ENCODE results near the gene PCDHA13. TPM values are rescaled to one million over a fixed set of nuclear protein-coding genes. Genes with fewer than 3 reads are reported as not detected.
"Not testable (repeated sequence)": the region's sequence is repeated elsewhere in the genome, so short reads cannot be mapped to it uniquely, and the experiment has no call there.

Gene PCDHA13
- polyA plus RNA-seq = not detected

- Histone ChIP-seq H3K9me3 (ENCODE audit: control insufficient read depth in 2 of 2, insufficient read depth in 1 of 2, low read depth in 1 of 2, low read length in 1 of 2) (peaks cover 25% of the 10 kb centered on the region in 2 donors), H3K4me1 (ENCODE audit: control insufficient read depth in 2 of 2, insufficient read depth in 2 of 2, low read length in 1 of 2) (no peaks in the 10 kb centered on the region), H3K27me3 (ENCODE audit: control insufficient read depth in 1 of 2, insufficient read depth in 2 of 2, low read length in 2 of 2) (peaks cover 0 to 6% of the 10 kb centered on the region in 2 donors), H3K4me3 (ENCODE audit: low read depth in 1 of 2, low read length in 2 of 2) (no peak within 1 kb of the TSS), H3K27ac (ENCODE audit: low read depth in 2 of 2, low read length in 1 of 2) (no peak within 1 kb of the TSS), H3K36me3 (ENCODE audit: control insufficient read depth in 2 of 2, insufficient read depth in 2 of 2, low read length in 1 of 2) (no peaks in the 10 kb centered on the region)
- WGBS, 2 donors = 24 to 26% methylated on average over 30 to 35 of the region's 35 CpGs
These were observed at the start of gene PCDHA13 for GRCh38 chr5:140881889-140882590. PCDHA13 (plus strand) TSS chr5:140882124; CDS start chr5:140882269, 145 bp downstream.

GRCh38 chr5:140833993-140834392, 47.9 kb upstream of the PCDHA13 start, which contains the start of gene PCDHA7:
PCDHA7 (plus strand) TSS chr5:140834269; CDS start chr5:140834384, 115 bp downstream.
- Histone ChIP-seq H3K27ac (ENCODE audit: low read depth in 2 of 2, low read length in 1 of 2) (no peak within 1 kb of the TSS), H3K36me3 (ENCODE audit: control insufficient read depth in 2 of 2, insufficient read depth in 2 of 2, low read length in 1 of 2) (no peaks in the 10 kb centered on the region), H3K4me3 (ENCODE audit: low read depth in 1 of 2, low read length in 2 of 2) (no peak within 1 kb of the TSS), H3K9me3 (ENCODE audit: control insufficient read depth in 2 of 2, insufficient read depth in 1 of 2, low read depth in 1 of 2, low read length in 1 of 2) (peaks cover 21 to 27% of the 10 kb centered on the region in 2 donors), H3K27me3 (ENCODE audit: control insufficient read depth in 1 of 2, insufficient read depth in 2 of 2, low read length in 2 of 2) (no peaks in the 10 kb centered on the region), H3K4me1 (ENCODE audit: control insufficient read depth in 2 of 2, insufficient read depth in 2 of 2, low read length in 1 of 2) (no peaks in the 10 kb centered on the region)
- 11 to 13% methylated on average over 8 of the region's 8 CpGs for WGBS, 2 donors

- peaks cover 21 to 25% of the 10 kb centered on the region in 2 donors for H3K9me3 ChIP-seq (ENCODE audit: control insufficient read depth in 2 of 2, insufficient read depth in 1 of 2, low read depth in 1 of 2, low read length in 1 of 2)
- not testable (repeated sequence) for H3K4me3 ChIP-seq (ENCODE audit: low read depth in 1 of 2, low read length in 2 of 2); H3K27ac ChIP-seq (ENCODE audit: low read depth in 2 of 2, low read length in 1 of 2); H3K4me1 ChIP-seq (ENCODE audit: control insufficient read depth in 2 of 2, insufficient read depth in 2 of 2, low read length in 1 of 2); H3K27me3 ChIP-seq (ENCODE audit: control insufficient read depth in 1 of 2, insufficient read depth in 2 of 2, low read length in 2 of 2); H3K36me3 ChIP-seq (ENCODE audit: control insufficient read depth in 2 of 2, insufficient read depth in 2 of 2, low read length in 1 of 2)
- 25 to 29% methylated on average over 23 to 28 of the region's 38 CpGs for WGBS, 2 donors
These were observed 47.4 kb upstream of the PCDHA13 start for GRCh38 chr5:140834439-140835008.

GRCh38 chr5:140835622-140836510, 46.1 kb upstream of the PCDHA13 start:
- H3K9me3 ChIP-seq (ENCODE audit: control insufficient read depth in 2 of 2, insufficient read depth in 1 of 2, low read depth in 1 of 2, low read length in 1 of 2) = peaks cover 15 to 18% of the 10 kb centered on the region in 2 donors
- H3K4me1 ChIP-seq (ENCODE audit: control insufficient read depth in 2 of 2, insufficient read depth in 2 of 2, low read length in 1 of 2) = no peaks in the 10 kb centered on the region
- H3K36me3 ChIP-seq (ENCODE audit: control insufficient read depth in 2 of 2, insufficient read depth in 2 of 2, low read length in 1 of 2) = no peaks in the 10 kb centered on the region
- H3K4me3 ChIP-seq (ENCODE audit: low read depth in 1 of 2, low read length in 2 of 2) = no peak overlapping the region
- no peaks in the 10 kb centered on the region for H3K27me3 ChIP-seq (ENCODE audit: control insufficient read depth in 1 of 2, insufficient read depth in 2 of 2, low read length in 2 of 2)
- H3K27ac ChIP-seq (ENCODE audit: low read depth in 2 of 2, low read length in 1 of 2) = no peak overlapping the region
- 48 to 51% methylated on average over 97 to 103 of the region's 103 CpGs for WGBS, 2 donors

- no peaks in the 10 kb centered on the region for H3K36me3 ChIP-seq (ENCODE audit: control insufficient read depth in 2 of 2, insufficient read depth in 2 of 2, low read length in 1 of 2)
- no peaks in the 10 kb centered on the region for H3K4me1 ChIP-seq (ENCODE audit: control insufficient read depth in 2 of 2, insufficient read depth in 2 of 2, low read length in 1 of 2)
- 25 to 32% methylated on average over 41 to 47 of the region's 47 CpGs for WGBS, 2 donors
- no peak within 1 kb of the TSS for H3K27ac ChIP-seq (ENCODE audit: low read depth in 2 of 2, low read length in 1 of 2)
- no peaks in the 10 kb centered on the region for H3K27me3 ChIP-seq (ENCODE audit: control insufficient read depth in 1 of 2, insufficient read depth in 2 of 2, low read length in 2 of 2)
- H3K9me3 ChIP-seq (ENCODE audit: control insufficient read depth in 2 of 2, insufficient read depth in 1 of 2, low read depth in 1 of 2, low read length in 1 of 2) = peaks cover 2 to 24% of the 10 kb centered on the region in 2 donors
- H3K4me3 ChIP-seq (ENCODE audit: low read depth in 1 of 2, low read length in 2 of 2) = no peak within 1 kb of the TSS
These were observed 40.7 kb upstream of the PCDHA13 start, which contains the start of gene PCDHA8 for GRCh38 chr5:140840978-140841962. PCDHA8 (plus strand) TSS chr5:140841187; CDS start chr5:140841322, 135 bp downstream.

GRCh38 chr5:140842798-140843733, 38.9 kb upstream of the PCDHA13 start:
- Histone ChIP-seq H3K27me3 (ENCODE audit: control insufficient read depth in 1 of 2, insufficient read depth in 2 of 2, low read length in 2 of 2) (no peaks in the 10 kb centered on the region), H3K9me3 (ENCODE audit: control insufficient read depth in 2 of 2, insufficient read depth in 1 of 2, low read depth in 1 of 2, low read length in 1 of 2) (peaks cover 0 to 21% of the 10 kb centered on the region in 2 donors), H3K36me3 (ENCODE audit: control insufficient read depth in 2 of 2, insufficient read depth in 2 of 2, low read length in 1 of 2) (no peaks in the 10 kb centered on the region), H3K4me3 (ENCODE audit: low read depth in 1 of 2, low read length in 2 of 2) (no peak overlapping the region), H3K4me1 (ENCODE audit: control insufficient read depth in 2 of 2, insufficient read depth in 2 of 2, low read length in 1 of 2) (no peaks in the 10 kb centered on the region), H3K27ac (ENCODE audit: low read depth in 2 of 2, low read length in 1 of 2) (no peak overlapping the region)
- 55 to 67% methylated on average over 1 to 87 of the region's 87 CpGs for WGBS, 2 donors

- H3K36me3 ChIP-seq (ENCODE audit: control insufficient read depth in 2 of 2, insufficient read depth in 2 of 2, low read length in 1 of 2); H3K4me3 ChIP-seq (ENCODE audit: low read depth in 1 of 2, low read length in 2 of 2); H3K27ac ChIP-seq (ENCODE audit: low read depth in 2 of 2, low read length in 1 of 2); H3K4me1 ChIP-seq (ENCODE audit: control insufficient read depth in 2 of 2, insufficient read depth in 2 of 2, low read length in 1 of 2); H3K27me3 ChIP-seq (ENCODE audit: control insufficient read depth in 1 of 2, insufficient read depth in 2 of 2, low read length in 2 of 2): not testable (repeated sequence)
- H3K9me3 ChIP-seq (ENCODE audit: control insufficient read depth in 2 of 2, insufficient read depth in 1 of 2, low read depth in 1 of 2, low read length in 1 of 2) = peaks cover 0 to 20% of the 10 kb centered on the region in 2 donors
- WGBS, 2 donors = 18 to 24% methylated on average over 10 to 46 of the region's 48 CpGs
These were observed 33.5 kb upstream of the PCDHA13 start, which contains the start of gene PCDHA9 for GRCh38 chr5:140848139-140849102. PCDHA9 (plus strand) TSS chr5:140848382; CDS start chr5:140848496, 114 bp downstream.

Measured in esophagus (tissue), 2 donors.